ENCODE data around the gene SDK2.

- TF ChIP-seq POLR2AphosphoS5 (IDR thresholded peaks at IDR 0.05; ENCODE audit: low read depth) (no peak), CTCF (IDR thresholded peaks at IDR 0.05; ENCODE audit: insufficient read depth, low read length) (no peak), GABPA (IDR thresholded peaks at IDR 0.05; ENCODE audit: low read depth) (no peak), SPI1 (IDR thresholded peaks at IDR 0.05; ENCODE audit: borderline replicate concordance, low read depth) (no peak)
Observed at GRCh38 chr17:73309727-73310596, 334.3 kb downstream of the SDK2 start.
